Stimulated activated CD4-positive, alpha-beta T cell treated with anti-CD3 and anti-CD28 coated beads, Interleukin-12 subunit alpha, Interleukin-12 subunit beta, amount 100 ng/mL, for 4 hours (primary cell): Measurements from ENCODE around the gene RFC4.
A peak's percentile ranks its signal among the peaks of the same experiment; 100 is the strongest.
"Not testable (repeated sequence)": the region's sequence is repeated elsewhere in the genome, so short reads cannot be mapped to it uniquely, and the experiment has no call there.

Experiments used
- DNase-seq: peaks from one replicate; pipeline ENCODE4 v3.0.0-alpha.2; 2020

Gene RFC4, protein sequence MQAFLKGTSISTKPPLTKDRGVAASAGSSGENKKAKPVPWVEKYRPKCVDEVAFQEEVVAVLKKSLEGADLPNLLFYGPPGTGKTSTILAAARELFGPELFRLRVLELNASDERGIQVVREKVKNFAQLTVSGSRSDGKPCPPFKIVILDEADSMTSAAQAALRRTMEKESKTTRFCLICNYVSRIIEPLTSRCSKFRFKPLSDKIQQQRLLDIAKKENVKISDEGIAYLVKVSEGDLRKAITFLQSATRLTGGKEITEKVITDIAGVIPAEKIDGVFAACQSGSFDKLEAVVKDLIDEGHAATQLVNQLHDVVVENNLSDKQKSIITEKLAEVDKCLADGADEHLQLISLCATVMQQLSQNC

DNA sequence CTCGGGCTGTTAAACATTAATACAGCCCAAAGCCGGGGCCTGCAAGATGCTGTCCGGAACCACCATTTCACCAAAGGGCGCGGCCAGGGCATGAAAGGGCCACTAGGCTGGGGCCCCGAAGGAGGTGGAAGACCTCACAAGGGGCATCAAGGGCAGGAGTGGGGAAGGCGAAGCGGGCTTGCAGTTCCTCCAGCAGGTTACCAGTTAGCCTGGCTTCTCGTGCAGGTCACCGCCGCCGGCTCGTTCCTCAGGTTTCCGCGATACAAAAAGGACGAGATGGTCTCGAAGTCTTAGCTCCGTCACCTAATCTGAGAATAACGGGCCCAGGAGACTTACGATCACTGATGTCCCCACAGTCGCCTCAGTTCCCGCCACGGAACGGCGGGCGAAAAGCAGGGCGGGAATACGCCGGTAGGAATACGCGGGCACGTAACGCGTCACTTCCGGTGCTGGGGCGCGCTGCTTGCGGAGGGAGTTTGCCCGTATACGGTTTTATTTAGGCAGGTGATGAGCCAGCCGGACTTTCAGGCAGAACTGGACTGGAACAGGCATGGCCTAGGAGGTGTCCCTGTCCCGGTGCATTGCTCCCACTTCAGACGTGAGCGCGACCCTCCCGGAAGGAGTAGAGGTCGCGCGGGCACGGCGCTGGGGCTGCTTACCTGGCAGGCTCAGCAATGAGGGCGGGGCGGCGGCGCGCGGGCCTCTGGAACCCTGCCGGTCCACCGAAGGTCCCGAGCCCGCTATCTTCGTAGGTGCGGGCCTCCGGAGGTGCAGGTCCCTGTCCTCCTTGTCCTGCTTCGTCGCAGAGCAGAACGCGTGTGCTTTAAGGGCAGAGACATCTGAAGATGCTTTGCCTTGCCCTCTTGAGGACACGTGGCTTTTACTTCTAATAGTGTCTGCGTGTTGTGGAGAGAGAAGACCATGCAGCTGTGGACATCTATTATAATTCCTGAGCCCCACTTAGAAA is at the start of gene RFC4:
TSS of gene RFC4 (minus strand) at position 394 of the 967 bp plus-strand sequence. CDS start 1,769 bp downstream, outside the sequence.
- peak; percentile 87 for DNase-seq

DNA sequence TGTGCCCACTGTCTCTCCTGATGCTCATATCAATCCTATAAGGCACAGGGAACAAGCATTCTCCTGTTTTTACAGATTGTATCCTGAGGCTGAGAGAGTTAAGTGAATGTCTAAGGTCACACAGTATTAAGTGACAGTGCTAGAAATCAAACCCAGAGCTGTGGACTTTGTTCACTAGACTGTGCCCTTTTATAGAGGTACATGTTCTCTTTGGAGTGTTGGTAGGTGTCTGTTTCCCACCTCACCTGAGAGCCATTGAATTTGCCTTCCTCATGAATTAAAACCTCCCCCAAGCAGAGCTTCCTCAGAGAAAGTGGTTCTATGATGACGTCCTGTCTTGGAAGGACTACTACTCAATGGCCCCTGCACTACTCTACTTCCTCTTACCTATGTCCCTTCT is 48.7 kb upstream of the RFC4 start:
- DNase-seq: no peak

DNA sequence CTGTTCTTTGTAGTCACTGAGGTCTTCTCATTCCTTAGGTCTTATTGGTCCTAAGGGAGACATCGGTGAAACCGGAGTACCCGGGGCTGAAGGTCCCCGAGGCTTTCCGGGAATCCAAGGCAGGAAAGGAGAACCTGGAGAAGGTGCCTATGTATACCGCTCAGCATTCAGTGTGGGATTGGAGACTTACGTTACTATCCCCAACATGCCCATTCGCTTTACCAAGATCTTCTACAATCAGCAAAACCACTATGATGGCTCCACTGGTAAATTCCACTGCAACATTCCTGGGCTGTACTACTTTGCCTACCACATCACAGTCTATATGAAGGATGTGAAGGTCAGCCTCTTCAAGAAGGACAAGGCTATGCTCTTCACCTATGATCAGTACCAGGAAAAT is 47.9 kb upstream of the RFC4 start:
- DNase-seq: no peak

DNA sequence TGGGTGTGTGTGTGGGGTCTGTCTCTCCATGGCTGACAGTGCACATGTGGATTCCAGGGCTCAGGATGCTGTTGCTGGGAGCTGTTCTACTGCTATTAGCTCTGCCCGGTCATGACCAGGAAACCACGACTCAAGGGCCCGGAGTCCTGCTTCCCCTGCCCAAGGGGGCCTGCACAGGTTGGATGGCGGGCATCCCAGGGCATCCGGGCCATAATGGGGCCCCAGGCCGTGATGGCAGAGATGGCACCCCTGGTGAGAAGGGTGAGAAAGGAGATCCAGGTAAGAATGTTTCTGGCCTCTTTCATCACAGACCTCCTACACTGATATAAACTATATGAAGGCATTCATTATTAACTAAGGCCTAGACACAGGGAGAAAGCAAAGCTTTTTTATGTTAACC is 46.7 kb upstream of the RFC4 start:
- no peak for DNase-seq

DNA sequence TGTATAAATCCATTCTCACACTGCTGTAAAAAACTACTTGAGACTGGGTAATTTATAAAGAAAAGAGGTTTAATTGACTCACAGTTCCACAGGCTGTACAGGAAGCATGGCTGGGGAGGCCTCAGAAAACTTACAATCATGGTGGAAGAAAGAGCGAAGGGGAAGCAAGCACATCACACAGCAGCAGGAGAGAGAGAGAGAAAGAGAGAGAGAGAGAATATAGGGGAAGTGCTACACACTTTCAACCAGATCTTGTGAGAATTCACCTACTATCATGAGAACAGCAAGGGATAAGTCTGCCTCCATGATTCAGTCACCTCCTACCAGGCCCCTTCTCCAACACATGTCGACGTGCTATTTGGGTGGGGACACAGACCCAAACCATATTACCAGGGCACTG is 45.6 kb upstream of the RFC4 start:
- not testable (repeated sequence) for DNase-seq

DNA sequence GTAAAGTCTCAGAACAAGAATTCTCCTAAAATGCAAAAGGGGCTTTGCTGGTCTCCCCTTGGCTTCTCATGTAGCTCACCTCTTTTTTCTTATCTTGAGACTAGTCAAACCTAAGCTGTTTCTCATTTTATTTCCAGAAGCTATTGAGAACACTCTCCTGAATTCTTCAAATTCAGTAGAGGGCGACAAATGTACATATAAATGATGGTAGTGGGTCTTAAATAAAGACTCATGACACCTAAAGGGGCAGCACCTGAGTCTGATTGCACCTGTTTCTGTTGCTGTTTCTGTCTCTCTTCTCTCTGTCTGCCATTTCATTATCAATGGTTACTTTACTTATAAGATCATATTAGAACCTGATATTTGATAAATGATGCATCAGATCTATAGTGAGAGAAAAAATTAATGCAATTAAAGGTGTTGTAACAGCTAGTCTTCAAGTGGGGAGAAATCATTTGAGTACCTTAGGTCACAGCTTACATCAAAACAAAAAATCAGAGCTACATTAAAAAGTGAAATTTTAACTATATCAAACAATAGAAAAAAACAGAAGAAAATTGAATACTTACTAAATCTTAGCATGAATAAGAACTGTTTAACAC is 43.2 kb upstream of the RFC4 start:
- DNase-seq: no peak

DNA sequence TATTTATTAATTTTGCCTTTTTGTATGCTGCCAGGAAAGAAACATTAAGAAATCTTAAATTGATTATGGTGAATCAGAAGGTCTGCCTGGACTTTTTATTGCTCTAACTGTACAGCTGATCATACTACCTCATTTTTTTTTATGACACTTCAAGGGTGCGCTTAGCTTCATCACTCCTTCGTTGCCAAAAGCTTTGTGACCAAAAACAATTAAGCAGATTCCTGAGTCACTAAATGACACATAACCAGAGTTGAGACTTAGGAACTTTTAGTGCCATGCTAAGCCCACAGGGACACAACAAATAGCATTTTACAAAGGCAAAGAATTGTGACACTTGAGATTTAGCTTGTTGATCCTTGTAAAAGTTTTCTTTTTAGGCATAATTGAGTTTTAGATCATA is 41.2 kb upstream of the RFC4 start:
- DNase-seq: no peak

DNA sequence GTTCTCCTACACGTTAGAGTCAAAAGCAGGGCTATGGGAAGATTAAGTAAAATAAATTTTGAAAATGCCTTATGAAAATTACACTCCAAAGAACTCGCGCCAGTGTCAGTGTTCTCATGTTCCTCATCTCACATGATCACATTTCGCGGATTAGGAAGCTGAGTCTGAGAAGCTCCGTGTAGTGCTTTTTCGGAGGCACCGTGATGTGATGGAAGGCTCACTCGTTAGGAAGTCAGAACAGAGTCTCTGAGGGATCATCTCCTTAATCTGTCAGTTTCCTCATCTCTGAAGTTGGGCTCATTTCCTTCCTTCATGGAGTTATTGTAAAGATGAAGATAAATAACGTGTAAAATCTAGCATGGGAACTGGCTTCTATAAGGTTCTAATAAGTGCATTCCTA is 39.5 kb upstream of the RFC4 start:
- no peak for DNase-seq

DNA sequence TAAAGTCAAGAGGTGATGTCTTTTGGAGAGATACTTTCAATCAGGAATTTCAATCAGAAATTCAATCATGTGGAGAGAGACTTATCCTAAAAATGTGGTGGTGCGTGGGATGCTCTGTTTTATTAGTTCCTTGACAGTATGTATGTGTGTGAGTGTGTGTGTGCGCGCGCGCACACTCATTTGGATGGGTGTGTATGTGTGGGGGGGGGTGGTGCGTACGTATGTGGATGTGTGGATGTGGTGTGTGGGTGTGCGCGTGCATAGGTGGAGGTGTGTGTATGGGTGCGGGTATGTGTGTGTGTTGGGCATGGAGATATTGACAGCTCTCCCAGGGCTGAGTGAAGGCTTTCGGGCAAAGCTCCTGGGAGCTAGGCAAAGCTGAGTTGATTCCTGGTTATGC is 38.6 kb upstream of the RFC4 start:
- DNase-seq: no peak

DNA sequence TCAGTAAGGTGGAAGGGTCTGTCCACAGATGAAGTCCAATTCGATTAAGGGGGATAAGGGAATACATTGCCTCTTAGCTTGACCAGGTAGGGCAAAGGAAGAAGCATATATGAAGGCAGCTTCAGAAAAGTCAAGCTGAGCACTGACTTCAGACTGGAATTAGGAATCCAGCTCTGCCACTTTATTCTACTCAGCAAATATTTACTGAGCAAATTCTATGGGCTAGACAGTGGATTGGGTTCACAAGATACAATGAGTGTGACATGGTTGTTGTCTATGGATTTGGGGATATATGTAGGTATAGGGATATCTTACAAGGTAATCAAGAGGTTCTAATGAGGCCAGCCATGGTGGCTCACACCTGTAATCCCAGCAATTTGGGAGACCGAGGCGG is 36.8 kb upstream of the RFC4 start:
- DNase-seq: no peak

DNA sequence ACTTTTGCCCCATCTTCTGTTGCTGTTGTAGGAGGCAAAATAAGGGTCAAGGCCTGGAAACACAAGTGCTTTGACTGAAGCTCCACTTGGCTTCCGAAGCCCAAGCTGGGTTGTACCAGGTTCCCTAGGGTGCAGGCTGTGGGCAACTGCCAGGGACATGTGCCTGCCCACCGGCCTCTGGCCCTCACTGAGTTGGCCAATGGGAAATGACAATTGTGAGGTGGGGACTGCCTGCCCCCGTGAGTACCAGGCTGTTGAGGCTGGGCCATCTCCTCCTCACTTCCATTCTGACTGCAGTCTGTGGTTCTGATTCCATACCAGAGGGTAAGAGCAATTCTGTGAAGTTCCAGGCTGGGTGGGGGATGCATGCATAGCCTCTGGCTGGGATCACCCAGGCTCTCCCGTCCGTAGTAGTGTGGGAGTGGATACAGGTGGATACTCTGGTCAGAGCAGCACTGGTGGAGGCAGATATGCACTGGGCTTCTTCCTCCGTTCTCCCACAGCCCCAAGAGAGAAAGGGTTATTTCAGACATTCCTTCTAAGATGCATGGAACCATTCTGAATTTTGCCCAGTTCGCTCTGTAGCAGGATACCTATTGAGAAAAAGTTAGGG is 36.2 kb upstream of the RFC4 start, which contains the start of gene ADIPOQ:
TSS of gene ADIPOQ (plus strand) at position 285 of the 613 bp plus-strand sequence. CDS start 10,349 bp downstream, outside the sequence.
- DNase-seq: no peak

DNA sequence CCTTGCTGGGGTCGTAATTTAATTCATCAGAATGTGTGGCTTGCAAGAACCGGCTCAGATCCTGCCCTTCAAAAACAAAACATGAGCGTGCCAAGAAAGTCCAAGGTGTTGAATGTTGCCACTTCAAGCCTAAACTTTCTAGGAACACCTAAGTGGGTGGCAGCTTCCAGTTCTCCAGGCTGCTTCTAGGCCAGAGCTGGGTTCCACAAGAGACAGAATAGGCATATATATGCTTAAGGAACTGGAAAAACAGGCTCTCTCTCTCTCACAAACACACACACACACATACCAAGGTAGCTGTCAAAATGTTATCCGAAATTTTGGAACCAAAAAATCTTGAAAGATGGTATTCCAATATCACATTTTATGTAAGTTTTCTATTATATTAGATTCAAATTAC is 35.3 kb upstream of the RFC4 start:
- DNase-seq: no peak

DNA sequence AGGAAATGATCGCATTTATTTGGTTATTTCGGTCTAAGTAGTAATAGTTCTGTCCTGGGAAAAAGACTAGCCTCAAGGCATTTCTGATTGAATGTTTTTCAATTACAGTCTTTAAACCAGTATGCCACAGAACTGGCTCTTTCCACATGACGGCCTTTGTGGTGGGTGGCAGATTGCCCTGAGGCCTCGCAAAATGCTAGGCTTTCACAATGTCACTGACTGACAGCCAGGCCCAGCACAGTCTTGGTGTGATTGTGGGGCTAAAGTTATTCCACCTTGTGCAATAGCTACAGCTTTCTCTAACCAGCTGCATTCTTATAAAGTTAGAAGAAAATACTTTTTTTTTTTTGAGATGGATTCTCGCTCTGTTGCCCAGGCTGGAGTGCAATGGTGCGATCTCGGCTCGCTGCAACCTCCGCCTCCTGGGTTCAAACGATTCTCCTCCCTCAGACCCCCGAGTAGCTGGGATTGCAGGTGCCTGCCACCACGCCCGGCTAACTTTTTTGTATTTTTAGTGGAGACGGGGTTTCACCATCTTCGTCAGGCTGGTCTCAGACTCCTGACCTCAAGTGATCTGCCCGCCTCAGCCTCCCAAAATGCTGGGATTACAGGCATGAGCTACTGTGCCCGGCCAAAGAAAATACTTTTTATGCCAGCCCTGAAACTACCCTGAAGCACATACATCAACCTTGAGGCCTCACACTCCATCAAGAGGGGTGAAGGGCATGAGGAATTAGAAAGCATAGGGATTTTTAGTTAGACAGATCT is 33.8 kb upstream of the RFC4 start:
- DNase-seq: no peak

DNA sequence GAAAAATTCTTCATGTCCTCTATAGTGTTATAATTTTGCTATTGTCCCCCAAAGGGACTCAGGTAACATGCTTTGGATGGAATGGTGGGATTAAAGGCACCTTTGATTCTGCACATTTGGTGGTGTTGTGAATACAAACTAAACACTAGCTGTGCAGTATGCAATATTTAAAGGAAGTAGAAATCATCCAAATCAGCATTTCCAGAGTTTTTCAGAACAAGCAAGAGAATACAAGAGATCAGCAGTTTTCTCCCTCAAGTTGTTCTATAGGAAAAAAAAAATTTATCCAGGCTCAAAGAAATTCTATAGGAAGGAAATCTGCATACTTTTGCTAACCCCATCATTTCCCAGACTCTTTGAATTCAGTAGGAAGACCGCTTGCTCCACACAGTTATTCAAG is 26.0 kb upstream of the RFC4 start:
- no peak for DNase-seq

DNA sequence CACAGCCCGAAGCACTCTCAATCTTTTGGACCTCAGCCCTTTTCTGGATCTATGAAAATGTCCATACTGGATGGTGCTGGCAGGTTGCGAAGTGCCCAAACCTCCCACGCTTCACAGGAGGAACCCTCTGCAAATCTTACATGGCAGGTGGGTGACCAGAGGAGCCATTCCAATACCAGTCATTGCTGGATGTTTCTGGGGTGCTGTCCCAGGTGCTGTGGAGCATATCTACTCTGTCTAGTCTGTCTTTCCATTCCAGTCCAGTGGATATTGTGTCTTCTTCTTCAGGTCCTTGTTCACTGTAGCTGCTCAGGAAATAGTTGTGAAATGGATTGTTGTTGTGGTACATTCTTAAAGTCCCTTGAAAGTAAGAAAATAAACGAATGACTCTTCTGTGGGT is 25.5 kb upstream of the RFC4 start:
- DNase-seq: no peak

DNA sequence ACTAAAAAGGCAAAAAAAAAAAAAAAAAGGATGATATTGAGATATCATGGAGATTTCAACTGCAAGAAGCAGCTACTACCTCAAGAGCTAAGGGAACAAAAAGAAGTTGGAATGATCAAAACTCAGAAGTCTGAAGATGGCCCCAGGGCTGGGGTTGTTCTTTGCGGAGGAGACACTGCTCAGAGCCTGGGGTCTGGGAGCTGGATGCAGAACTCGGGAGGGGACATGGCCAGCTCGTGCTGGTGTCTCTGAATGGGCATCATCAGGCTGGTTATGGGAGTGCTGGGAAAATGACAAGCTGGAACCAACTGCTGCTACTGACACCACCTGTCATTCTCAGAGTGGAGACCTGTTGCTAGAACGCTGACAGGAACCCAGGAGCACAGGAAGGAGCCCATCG is 22.1 kb upstream of the RFC4 start:
- no peak for DNase-seq

DNA sequence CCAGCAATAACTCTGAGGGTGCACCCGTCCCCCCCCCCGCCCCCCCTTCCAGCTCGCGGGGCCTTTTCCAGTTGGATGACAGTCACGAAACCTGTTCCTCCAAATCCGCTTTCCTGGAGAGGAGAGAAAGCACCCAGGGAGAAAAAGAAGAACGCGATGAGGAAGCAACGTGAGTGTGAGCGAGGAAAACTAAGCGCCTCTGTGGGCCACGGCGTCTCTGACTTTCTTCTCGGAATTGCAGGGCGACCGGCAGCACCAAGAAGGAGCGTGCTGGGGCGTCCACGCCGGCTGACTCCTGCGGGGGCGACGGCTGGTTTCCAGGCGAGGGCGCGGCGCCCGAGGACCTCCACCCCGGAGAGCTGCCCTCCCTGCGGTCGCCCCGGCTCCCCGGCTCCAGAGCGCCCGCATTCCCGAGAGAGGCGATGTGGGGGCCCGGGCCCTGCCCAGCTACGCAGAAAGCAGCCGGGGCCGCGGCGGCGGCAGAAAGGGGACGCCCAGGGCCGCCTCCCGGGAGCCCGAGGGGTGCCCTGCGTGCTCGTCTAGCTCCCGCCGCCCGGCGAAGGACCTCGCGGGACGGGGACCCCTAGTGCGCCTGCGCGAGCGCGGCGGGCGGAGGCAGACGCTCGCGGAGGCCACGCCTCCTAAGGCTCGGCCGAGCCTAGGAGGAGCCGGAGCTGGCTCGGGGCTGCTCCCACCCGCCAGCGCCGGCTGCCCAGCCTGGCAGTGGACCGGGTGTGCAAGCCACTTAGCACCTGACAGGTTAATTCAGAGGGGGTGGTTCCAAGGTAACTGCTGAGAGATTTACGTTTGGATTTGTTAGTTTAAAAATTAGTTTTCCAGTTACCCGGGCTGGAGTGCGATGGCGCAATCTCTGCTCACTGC is 20.9 kb upstream of the RFC4 start:
- DNase-seq: peak; percentile 83

DNA sequence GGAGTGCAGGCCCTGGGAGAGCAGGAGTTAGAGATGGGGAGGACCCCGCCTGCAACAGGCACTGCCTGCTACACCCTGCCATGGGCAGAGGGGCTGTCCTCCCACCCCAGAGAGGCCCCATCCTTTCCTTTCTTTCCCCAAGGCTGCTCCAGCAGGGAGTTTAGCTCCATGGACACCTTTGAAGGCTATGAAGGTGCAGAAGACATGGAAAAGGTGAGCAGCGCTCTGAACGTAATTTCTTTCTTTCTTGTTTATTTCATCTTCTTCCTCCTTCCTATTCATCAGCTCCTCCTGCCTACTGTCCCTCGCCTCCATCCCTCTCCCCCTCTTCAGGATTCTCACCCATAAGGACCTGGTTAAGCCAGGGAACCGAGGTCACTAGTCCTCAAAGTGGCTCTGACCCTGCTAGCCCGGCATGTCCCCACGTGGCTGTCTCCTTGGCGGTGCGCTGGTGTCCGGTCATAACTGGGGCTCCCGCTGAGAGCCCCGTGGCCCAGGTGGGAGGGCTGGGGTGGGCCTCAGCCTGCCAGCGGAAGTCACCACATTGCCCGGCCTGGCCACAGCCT is 20.2 kb upstream of the RFC4 start:
- peak; percentile 18 for DNase-seq

DNA sequence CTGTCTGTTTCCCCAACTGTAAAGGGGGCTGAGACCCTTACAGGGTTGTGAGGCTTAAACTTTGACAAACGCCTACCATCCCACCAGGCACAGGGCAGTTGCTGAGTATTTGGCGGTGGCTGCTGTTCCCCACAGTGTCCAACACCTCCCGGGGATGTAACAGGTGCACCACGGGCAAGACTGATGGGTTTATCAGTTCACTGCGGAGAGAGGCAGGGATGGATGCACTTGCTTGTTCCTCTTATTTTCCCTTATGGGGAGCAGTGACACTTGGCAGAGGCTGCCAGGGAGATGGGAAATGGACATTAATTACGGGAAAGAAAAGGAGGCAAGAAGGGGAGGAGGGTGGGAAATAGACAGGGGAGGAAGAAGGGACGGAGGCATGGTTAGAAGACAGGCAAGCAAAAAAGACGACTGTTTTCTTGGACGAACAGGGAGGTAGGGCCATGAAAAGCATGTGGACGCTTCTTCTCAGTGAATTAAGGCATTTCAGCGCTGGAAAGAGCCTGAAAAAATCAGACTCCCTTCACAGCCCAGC is 19.7 kb upstream of the RFC4 start:
- DNase-seq: no peak

DNA sequence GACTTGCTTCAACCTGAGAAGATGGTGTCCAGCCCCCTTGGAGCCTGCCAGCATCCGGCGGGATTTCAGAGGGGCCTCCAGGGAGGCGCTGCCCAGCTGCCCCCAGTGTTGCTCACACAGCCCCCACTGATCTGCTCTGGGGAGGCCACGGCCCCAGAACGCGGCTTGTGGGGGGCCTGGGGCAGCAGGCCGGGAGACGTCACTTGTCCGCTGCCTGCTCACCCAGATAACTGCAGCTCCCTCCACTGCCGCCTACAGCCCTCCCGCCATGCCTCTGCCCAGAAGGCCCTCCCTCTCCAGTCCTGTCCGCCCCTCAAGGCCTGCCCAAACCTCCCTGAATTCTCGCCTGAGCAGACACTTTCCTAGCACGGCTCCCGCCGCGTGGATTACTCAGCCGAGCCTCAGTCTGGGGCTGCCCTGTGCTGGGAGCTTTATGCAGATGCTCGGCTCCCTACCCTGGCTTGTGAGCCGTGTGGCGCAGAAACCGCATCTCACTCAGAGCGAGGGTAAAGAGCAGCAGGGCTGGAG is 19.1 kb upstream of the RFC4 start:
- DNase-seq: peak; percentile 45
